ENCODE data around the gene MSL3.

The MSL3 gene

DNA sequence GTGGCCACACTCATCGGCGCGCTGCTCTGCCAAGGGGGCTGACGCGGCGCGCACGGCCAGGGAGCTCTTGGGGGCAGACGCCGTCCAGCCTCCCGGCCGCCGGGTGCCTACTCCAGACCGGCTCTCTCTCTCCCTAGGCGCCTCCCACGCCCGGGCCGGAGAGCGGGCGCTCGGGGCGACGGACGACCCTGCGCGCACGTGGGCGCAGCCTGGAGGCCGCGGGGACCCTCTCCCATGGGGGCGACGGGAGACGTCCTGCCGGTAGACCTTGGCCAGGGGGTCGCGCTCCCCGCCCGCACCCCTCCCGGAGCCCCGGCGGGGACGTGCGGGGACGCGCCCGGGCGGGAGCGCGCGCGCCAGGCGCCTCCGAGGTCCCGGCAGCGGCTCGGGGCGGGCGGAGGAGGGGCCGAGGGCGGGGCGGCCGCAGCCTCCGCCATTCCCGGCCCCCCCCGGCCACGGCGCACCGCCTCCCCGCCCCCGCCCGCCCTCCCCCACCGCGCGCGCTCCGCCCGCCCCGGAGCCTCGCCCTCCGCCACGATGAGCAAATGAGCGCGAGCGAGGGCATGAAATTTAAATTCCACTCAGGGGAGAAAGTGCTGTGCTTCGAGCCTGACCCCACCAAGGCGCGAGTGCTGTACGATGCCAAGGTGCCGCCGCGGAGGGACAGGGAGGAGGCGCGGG lies at the start of gene MSL3:
Gene MSL3 (plus strand): TSS at position 519 of the 681 bp plus-strand sequence. CDS start 27 bp downstream, at position 546.
- DNase-seq = peak; percentile 49 to 62

DNA sequence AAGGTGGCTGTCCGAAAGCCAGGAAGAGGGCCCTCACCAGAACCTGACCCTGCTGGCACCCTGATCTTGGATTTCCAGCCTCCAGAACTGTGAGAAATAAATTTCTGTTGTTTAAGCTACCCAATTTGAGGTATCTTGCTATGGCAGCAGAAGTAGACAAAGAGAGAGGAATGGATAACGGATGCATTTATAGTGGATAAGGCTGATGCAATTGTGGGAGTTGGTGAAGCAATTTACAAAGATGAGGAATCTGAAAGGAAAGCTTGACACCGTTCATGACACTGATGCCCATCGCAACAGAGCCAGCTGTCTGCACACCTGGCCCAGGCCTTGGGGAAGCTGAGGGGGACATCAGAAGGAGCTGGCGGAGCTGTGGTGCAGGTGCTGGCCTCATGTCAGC lies 35.7 kb upstream of the MSL3 start:
- DNase-seq = no peak

DNA sequence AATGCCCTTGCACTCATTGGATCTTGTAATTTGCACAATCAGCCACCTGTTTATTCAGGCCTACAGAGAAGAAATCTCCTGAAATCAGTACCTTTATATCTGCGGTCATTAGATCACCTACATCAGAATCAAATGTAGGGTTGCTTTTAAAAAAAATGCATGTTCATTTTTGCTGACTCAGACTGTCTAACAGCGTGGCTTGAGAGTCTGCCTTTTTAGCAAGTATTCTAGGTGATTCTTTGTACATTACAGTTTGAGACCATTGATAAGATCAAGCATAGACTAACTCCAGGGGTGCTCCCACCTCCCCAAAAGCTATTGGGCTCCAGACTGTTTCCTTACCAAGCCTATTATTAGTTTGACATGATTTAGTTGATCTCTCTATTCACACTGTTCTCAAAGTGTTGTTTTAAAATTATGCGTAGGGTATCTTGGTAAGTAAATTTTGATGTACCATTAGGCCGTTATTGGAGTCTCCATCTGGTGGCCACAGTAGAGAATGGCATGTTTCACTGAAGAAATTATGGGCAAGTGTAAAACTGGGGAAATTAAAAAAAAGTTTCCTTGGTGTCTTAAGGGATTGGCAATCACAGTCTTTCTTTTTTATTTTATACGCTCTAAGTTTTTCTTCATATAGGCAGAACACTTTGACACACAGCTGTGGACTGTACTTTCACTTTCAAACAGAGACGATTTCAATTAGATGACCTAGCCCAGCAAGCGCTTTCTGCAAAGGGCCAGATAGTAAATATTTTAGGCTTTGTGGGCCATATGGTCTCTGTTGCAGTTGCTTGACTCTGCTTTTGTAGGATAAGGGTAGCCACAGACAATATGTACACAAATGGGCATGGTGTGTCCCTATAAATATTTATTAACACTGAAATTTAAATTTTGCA lies 33.7 kb upstream of the MSL3 start:
- peak; percentile 6 to 31 for DNase-seq

DNA sequence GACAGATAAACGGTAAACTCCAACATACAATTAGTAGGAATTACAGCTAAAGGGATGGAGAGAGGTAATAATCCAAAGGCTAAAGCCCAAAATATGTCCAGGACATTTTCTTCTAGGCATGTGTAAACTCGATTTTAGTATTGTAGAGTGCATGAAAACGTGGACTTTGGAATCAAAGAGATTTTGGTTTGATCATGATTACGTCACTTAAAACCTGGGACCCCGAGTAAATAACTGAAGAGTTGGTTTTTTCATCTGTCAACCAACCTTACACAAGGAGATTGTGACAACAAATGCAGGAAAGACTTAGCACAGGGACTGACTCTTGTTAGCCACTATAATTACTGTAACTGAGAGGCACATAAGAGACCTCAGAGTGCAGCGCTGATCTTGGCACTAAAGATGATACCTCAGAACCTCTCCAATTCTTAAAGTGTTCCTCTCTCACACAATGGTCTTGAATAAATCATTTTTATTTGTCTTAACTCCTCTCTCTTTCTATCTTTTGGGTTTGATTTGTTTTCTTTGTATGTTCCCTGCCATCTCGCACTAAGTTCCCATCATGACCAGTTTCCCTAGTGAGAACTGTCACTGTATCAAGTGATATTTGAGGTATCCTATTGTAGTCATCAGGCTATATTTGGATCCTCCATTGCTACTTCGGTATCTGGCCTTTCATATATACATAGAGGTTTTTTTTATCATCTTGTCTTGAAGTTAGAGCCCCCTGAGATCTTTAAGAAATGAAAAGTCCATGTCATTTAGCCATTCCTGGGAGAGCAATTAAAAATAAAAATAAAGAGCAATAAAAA lies 32.2 kb upstream of the MSL3 start:
- DNase-seq = no peak

DNA sequence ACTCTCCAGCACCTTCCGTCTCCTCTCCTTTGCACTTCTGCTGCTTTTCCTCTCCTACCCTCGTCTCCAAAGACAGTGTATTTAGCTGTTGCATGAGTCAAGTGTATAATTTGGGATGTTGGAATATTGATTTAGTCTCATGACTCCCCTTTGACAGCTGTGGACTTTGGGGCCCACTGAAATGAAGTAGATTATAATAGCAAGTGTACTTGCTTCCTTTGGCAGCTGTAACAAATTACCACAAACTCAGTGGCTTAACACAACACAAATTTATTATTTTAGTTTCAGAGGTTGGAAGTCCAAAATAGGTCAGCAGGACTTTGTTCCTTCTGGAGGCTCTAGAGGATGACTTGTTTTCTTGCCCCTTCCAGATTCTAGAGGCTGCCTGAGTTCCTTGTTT lies 29.5 kb upstream of the MSL3 start:
- DNase-seq = no peak

GRCh38 chrX:11733614-11734013 lies 24.4 kb upstream of the MSL3 start:
- no peak for DNase-seq

GRCh38 chrX:11739776-11740175 lies 18.3 kb upstream of the MSL3 start:
- DNase-seq = no peak

GRCh38 chrX:11740794-11741193 lies 17.2 kb upstream of the MSL3 start:
- DNase-seq = no peak

DNA sequence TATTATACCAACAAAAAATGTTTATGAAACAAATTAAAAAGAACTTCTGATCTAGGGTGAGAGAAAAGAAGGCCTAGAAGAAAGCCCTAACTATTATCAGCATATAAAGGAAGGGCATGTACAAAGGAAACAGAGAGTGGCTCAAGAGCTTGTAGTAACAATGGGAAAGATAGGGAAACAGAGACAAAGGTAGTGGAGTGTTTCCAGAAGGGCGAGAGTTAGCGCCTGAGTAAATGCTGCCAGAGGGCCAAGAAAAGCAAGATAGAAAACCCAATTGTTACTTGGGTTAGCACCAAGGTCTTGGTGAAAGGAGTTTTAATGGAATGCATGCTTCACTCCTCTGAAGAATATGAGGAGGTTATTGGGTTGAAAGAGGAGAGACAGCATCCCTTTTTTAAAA lies 16.5 kb upstream of the MSL3 start:
- DNase-seq = no peak

GRCh38 chrX:11745881-11746280 lies 12.2 kb upstream of the MSL3 start:
- no peak for DNase-seq

GRCh38 chrX:11750046-11750445 lies 8.0 kb upstream of the MSL3 start:
- no peak for DNase-seq

- DNase-seq = no peak
These were observed 7.3 kb upstream of the MSL3 start for GRCh38 chrX:11750694-11751093.

DNA sequence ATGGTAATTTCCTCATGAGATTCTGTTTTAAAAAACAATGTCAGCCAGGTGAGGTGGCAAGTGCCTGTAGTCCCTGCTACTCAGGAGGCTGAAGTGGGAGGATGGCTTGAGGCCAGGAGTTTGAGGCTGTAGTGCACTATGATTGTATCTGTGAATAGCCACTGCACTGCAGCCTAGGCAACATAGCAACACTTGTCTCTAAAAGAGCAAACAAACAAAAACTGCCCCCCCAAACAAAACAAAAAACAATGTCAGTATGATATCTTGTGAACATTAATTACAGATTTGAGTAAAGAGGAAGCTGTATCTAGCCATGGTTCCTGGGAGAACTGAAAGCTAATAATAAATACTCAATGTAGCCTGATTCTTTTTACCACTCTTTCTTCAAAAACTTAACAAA lies 6.8 kb upstream of the MSL3 start:
- no peak for DNase-seq

- DNase-seq = no peak
These were observed 4.4 kb upstream of the MSL3 start for GRCh38 chrX:11753668-11754067.

DNA sequence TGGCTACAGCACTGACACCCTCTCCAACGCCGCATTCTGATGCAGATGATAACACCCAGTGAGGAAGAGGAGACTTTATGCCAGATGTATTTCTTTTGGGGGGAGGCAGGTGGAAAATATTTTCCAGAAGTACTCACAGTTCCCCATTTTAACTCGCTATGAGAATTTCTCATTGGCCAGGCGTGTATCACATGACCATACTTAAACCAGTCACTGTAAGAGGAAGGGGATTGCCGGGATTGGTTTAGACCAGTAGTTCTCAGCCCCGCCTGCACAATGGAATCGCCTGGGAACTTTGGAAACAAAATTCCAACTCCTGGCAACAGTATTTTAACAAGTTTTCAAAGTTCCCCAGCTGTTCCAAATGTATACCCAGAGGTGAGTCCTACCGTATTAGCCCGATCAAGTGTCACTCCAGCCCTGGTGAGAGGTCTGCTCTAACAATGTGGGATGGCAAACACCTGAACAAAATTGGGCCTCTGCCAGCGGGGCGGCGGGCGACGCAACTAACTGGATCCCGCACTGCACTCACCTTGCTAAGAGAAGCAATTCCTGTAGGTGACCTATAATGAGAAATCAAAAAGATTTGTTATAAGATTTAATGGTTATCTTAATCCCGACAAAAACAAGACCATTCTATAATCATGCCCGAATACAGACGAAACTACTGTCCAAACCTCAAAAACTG lies 2.9 kb upstream of the MSL3 start:
- DNase-seq = no peak

GRCh38 chrX:11755724-11756123 lies 2.3 kb upstream of the MSL3 start:
- DNase-seq = no peak

- DNase-seq = no peak
These were observed 1.4 kb upstream of the MSL3 start for GRCh38 chrX:11756354-11757318.

DNA sequence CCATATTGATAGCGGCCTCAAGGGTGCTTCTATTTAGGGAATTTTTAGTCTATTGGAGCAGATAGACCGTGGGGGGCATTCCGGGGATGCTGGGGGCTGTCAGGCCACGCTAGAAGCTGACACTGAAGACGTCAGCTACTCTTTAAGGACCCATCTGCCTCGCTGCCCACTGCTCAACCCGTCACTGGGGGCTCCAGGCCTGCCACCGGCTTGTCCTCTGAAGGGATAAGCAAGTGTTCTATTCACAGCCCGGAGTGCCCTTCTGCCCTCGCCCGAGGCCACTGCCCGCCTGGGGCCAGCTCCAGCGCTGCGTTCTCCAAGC lies 679 bp upstream of the MSL3 start:
- no peak for DNase-seq

- peak; percentile 83 to 86 for DNase-seq
These were observed 549 bp downstream of the MSL3 start for GRCh38 chrX:11758400-11759171.

- no peak for DNase-seq
These were observed 1.1 kb downstream of the MSL3 start for GRCh38 chrX:11759172-11759460.
